Testis (tissue), 2 donors: Measurements from ENCODE around the gene ZNF778.

Experiments
- POLR2A ChIP-seq: fragments of 450-650 bp; IDR thresholded peaks from one replicate; pipeline ENCODE4 v1.6.1; 2017; ENCODE audit warnings: antibody characterized with exemption, mild to moderate bottlenecking, moderate library complexity
- TF ChIP-seq, protein P1 (sequence below), 3 experiments: fragments of 450-650 bp in 2 of 3; fragments of 200-600 bp in 1 of 3; sonication (generic) in 1 of 3; IDR thresholded peaks; one replicate each; pipeline ENCODE4 v1.5.1; 2016 to 2019; ENCODE audit warnings: antibody characterized with exemption in 3 of 3, mild to moderate bottlenecking in 2 of 3, moderate library complexity in 1 of 3

DNA sequence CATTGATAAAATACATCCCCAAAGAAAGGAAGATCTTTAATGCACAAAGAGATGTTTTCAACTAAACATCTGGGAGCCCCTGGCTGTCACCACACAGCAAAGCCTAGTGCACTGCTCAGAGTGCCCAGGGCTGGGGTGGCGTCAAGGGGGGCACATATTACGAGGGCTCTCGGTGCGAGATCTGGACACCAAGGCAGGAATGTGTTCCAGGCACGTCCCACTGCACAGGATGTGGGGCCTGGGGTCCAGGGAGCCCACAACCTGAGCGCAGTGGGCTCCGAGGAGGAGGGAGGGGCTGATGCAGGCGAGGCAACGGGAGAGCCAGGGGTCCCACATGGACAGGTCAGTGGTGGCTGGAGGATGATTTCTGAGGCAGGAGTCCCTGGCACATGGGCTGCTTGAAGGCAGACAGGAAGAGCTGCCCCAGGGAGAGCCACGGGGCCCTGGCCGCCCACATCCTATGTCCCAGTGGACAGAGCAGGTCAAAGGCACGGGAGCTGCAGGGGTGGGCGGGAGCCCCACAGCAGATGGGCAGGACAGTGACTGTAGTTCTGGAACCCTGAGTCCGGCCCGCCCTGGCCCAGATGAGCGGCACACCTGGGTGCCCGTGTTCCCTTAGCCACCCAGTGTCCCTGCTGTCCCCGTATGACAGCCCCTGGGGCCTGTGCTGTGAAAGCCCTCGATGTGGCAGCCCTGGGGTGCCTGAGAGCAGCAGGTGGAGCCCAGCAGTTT lies 56.4 kb downstream of the ZNF778 start:
- TF ChIP-seq, protein P1, sequence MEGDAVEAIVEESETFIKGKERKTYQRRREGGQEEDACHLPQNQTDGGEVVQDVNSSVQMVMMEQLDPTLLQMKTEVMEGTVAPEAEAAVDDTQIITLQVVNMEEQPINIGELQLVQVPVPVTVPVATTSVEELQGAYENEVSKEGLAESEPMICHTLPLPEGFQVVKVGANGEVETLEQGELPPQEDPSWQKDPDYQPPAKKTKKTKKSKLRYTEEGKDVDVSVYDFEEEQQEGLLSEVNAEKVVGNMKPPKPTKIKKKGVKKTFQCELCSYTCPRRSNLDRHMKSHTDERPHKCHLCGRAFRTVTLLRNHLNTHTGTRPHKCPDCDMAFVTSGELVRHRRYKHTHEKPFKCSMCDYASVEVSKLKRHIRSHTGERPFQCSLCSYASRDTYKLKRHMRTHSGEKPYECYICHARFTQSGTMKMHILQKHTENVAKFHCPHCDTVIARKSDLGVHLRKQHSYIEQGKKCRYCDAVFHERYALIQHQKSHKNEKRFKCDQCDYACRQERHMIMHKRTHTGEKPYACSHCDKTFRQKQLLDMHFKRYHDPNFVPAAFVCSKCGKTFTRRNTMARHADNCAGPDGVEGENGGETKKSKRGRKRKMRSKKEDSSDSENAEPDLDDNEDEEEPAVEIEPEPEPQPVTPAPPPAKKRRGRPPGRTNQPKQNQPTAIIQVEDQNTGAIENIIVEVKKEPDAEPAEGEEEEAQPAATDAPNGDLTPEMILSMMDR (IDR thresholded peaks at IDR 0.05): no peak
- no peak for TF ChIP-seq POLR2A
